ENCODE measurements around the gene KLC1.

Gene KLC1

GRCh38 chr14:103726474-103726873, 97.5 kb downstream of the KLC1 start:
- no peak for TF ChIP-seq CTCF (IDR thresholded peaks at IDR 0.05; ENCODE audit: insufficient read depth, low read depth, low read length, missing control alignments)
- DNase-seq (ENCODE audit: low read depth) = no peak
- no peak overlapping the region for H3K4me3 ChIP-seq (ENCODE audit: low read length)

GRCh38 chr14:103727313-103727980, 98.4 kb downstream of the KLC1 start:
- TF ChIP-seq CTCF (IDR thresholded peaks at IDR 0.05; ENCODE audit: insufficient read depth, low read depth, low read length, missing control alignments) = no peak
- no peak overlapping the region for H3K4me3 ChIP-seq (ENCODE audit: low read length)
- DNase-seq (ENCODE audit: low read depth) = no peak

- no peak for TF ChIP-seq CTCF (IDR thresholded peaks at IDR 0.05; ENCODE audit: insufficient read depth, low read depth, low read length, missing control alignments)
- no peak overlapping the region for H3K4me3 ChIP-seq (ENCODE audit: low read length)
- no peak for DNase-seq (ENCODE audit: low read depth)
These were observed 99.1 kb downstream of the KLC1 start for GRCh38 chr14:103728141-103728540.

- H3K4me3 ChIP-seq (ENCODE audit: low read length) = no peak overlapping the region
- DNase-seq (ENCODE audit: low read depth) = no peak
- peak; percentile 25 for TF ChIP-seq CTCF (IDR thresholded peaks at IDR 0.05; ENCODE audit: insufficient read depth, low read depth, low read length, missing control alignments)
These were observed 99.7 kb downstream of the KLC1 start for GRCh38 chr14:103728721-103729120.

GRCh38 chr14:103729496-103730448, 100.8 kb downstream of the KLC1 start:
- peak; percentile 26 for TF ChIP-seq CTCF (IDR thresholded peaks at IDR 0.05; ENCODE audit: insufficient read depth, low read depth, low read length, missing control alignments)
- no peak for DNase-seq (ENCODE audit: low read depth)
- H3K4me3 ChIP-seq (ENCODE audit: low read length) = no peak overlapping the region

GRCh38 chr14:103730490-103731035, 101.6 kb downstream of the KLC1 start:
- TF ChIP-seq CTCF (IDR thresholded peaks at IDR 0.05; ENCODE audit: insufficient read depth, low read depth, low read length, missing control alignments) = peak; percentile 9
- H3K4me3 ChIP-seq (ENCODE audit: low read length) = no peak overlapping the region
- DNase-seq (ENCODE audit: low read depth) = no peak
